ENCODE results near the gene NEK6.

GRCh38 chr9:124330011-124330697, 72.4 kb downstream of the NEK6 start:
- TF ChIP-seq EZH2phosphoT487 (IDR thresholded peaks at IDR 0.05; ENCODE audit: low read depth, severe bottlenecking, unreplicated experiment) = no peak
- no peak for TF ChIP-seq CTCF (IDR thresholded peaks at IDR 0.05; ENCODE audit: poor library complexity)

Data from hepatocyte (in vitro differentiated cells).